Immature natural killer cell (primary cell): ENCODE measurements around the gene RFPL1. TPM values are rescaled to one million over a fixed set of nuclear protein-coding genes. Genes with fewer than 3 reads are reported as not detected.
"Not testable (repeated sequence)": the region's sequence is repeated elsewhere in the genome, so short reads cannot be mapped to it uniquely, and the experiment has no call there.

Experiments used
- DNase-seq, 3 donors: peaks; one replicate each; pipeline ENCODE4 v3.0.0; 2022; ENCODE audit warnings: mixed read lengths in 1 of 3
- H3K27ac Mint-ChIP-seq, 6 donors: one replicate each; pipeline ENCODE4 v1.8.0; 2020; ENCODE audit warnings: mixed read lengths in 6 of 6, mild to moderate bottlenecking in 5 of 6, inconsistent platforms in 4 of 6, moderate library complexity in 3 of 6
- H3K27me3 Mint-ChIP-seq, 3 donors: one replicate each; pipeline ENCODE4 v1.8.0; 2020 to 2021; ENCODE audit warnings: low read depth in 3 of 3, mild to moderate bottlenecking in 3 of 3, mixed read lengths in 3 of 3, moderate library complexity in 3 of 3, inconsistent platforms in 1 of 3
- H3K36me3 Mint-ChIP-seq, 3 donors: one replicate each; pipeline ENCODE4 v1.8.0; 2020; ENCODE audit warnings: mixed read lengths in 3 of 3, inconsistent platforms in 2 of 3, mild to moderate bottlenecking in 2 of 3
- H3K4me1 Mint-ChIP-seq, 2 donors: one replicate each; pipeline ENCODE4 v1.8.0; 2020; ENCODE audit warnings: inconsistent platforms in 2 of 2, mild to moderate bottlenecking in 2 of 2, mixed read lengths in 2 of 2, moderate library complexity in 1 of 2
- H3K4me3 Mint-ChIP-seq, 5 donors: one replicate each; pipeline ENCODE4 v1.8.0; 2020; ENCODE audit warnings: mild to moderate bottlenecking in 5 of 5, mixed read lengths in 5 of 5, inconsistent platforms in 3 of 5, moderate library complexity in 3 of 5
- H3K9me3 Mint-ChIP-seq, 6 donors: one replicate each; pipeline ENCODE4 v1.8.0; 2020; ENCODE audit warnings: mild to moderate bottlenecking in 6 of 6, mixed read lengths in 6 of 6, inconsistent platforms in 4 of 6, moderate library complexity in 3 of 6
- polyA plus RNA-seq, 3 donors: library from polyadenylated mRNA; unstranded; fragments of 300-500 nt; fragmentation: Illumina TruSeq; gene quantifications; one replicate each; pipeline ENCODE4 v1.2.3, GENCODE V29; 2021

Gene RFPL1
- not detected for polyA plus RNA-seq

DNA sequence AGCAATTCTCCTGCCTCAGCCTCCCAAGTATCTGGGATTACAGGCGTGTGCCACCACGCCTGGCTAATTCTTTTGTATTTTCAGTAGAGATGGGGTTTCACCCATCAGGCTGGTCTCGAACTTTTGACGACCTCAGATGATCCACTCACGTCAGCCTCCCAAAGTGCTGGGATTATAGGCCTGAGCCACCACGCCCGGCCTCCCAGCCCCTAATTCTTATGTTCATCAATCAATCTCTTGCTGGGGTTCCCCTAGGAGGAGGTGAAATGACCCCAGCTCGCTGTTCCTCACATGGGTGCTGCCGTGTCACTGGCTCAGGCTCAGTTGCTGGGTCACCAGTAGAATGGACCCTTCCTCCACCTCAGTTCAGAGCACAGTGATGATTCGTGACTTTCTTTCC lies at the start of gene RFPL1:
Gene RFPL1, plus strand, starts transcription at position 301 of the 400 bp plus-strand sequence.
- H3K9me3 Mint-ChIP-seq, H3K36me3 Mint-ChIP-seq, H3K27ac Mint-ChIP-seq, H3K27me3 Mint-ChIP-seq, DNase-seq, H3K4me3 Mint-ChIP-seq, H3K4me1 Mint-ChIP-seq: not testable (repeated sequence)

DNA sequence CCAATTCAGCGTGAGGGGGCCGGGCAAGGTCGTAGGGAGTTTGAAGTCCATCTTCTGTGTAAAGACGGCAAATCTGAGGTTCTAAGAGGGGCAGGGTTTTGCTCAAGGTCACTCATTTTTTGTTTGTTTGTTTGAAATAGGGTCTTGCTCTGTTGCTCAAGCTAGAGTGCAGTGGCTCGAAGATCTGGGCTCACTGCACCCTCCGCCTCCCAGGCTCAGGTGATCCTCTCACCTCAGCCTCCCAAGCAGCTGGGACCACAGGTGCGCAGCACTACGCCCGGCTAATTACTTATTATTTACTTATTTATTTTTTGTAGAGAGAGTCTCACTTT lies 49.7 kb upstream of the RFPL1 start:
- peak overlapping the region; percentile 86 to 96 (median 94) for H3K27ac Mint-ChIP-seq
- no peaks in the 10 kb centered on the region for H3K36me3 Mint-ChIP-seq
- H3K4me1 Mint-ChIP-seq: peaks cover 32 to 41% of the 10 kb centered on the region in 2 donors
- H3K9me3 Mint-ChIP-seq: no peaks in the 10 kb centered on the region
- DNase-seq: no peak
- peak overlapping the region; percentile 91 to 96 (median 94) for H3K4me3 Mint-ChIP-seq
- H3K27me3 Mint-ChIP-seq: peaks cover 2 to 8% (median 2%) of the 10 kb centered on the region in 3 donors

- peaks cover 25 to 34% of the 10 kb centered on the region in 2 donors for H3K4me1 Mint-ChIP-seq
- no peak overlapping the region for H3K27ac Mint-ChIP-seq
- peaks cover 2 to 6% (median 2%) of the 10 kb centered on the region in 3 donors for H3K27me3 Mint-ChIP-seq
- no peaks in the 10 kb centered on the region for H3K36me3 Mint-ChIP-seq
- no peaks in the 10 kb centered on the region for H3K9me3 Mint-ChIP-seq
- no peak overlapping the region for H3K4me3 Mint-ChIP-seq
- no peak for DNase-seq
Measured at GRCh38 chr22:29390270-29390669, 48.1 kb upstream of the RFPL1 start.

DNA sequence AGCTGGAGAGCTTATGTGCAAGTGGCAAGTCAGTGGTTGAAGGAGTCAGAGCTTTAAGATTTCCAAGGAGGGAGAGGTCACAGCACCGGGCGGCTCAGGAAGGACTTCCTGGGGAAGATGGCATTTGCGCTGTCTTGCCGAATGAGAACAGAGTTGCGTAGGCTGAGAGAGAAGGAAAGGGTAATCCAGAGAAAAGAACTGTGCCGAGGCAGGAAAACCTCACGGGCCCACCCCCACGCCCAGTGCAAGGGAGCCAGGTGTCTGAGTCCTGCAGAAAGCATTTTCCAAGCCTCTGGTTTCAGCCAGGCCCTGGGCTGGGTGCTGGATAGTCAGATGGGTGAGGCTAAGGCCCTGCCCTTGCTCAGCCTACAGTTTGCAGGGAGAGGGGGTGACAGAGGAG lies 46.8 kb upstream of the RFPL1 start:
- no peak overlapping the region for H3K4me3 Mint-ChIP-seq
- DNase-seq: no peak
- peaks cover 14 to 21% of the 10 kb centered on the region in 2 donors for H3K4me1 Mint-ChIP-seq
- H3K9me3 Mint-ChIP-seq: no peaks in the 10 kb centered on the region
- H3K36me3 Mint-ChIP-seq: no peaks in the 10 kb centered on the region
- peaks cover 0 to 6% (median 3%) of the 10 kb centered on the region in 3 donors for H3K27me3 Mint-ChIP-seq
- H3K27ac Mint-ChIP-seq: no peak overlapping the region

- Mint-ChIP-seq H3K4me3 (no peak overlapping the region), H3K36me3 (no peaks in the 10 kb centered on the region), H3K27me3 (peaks cover 0 to 3% (median 3%) of the 10 kb centered on the region in 3 donors), H3K27ac (peak overlapping the region in 1 of 6 donors; percentile 22), H3K9me3 (no peaks in the 10 kb centered on the region), H3K4me1 (peaks cover 3 to 6% of the 10 kb centered on the region in 2 donors)
- DNase-seq: no peak
Measured at GRCh38 chr22:29393019-29393608, 45.3 kb upstream of the RFPL1 start.

- no peaks in the 10 kb centered on the region for H3K4me1 Mint-ChIP-seq
- peak; percentile 46 to 59 (median 53) for DNase-seq
- H3K27ac Mint-ChIP-seq: peak overlapping the region in 1 of 6 donors; percentile 6
- no peak overlapping the region for H3K4me3 Mint-ChIP-seq
- H3K27me3 Mint-ChIP-seq: peaks cover 0 to 6% (median 3%) of the 10 kb centered on the region in 3 donors
- H3K9me3 Mint-ChIP-seq: no peaks in the 10 kb centered on the region
- H3K36me3 Mint-ChIP-seq: no peaks in the 10 kb centered on the region
Measured at GRCh38 chr22:29394931-29395581, 43.3 kb upstream of the RFPL1 start.

DNA sequence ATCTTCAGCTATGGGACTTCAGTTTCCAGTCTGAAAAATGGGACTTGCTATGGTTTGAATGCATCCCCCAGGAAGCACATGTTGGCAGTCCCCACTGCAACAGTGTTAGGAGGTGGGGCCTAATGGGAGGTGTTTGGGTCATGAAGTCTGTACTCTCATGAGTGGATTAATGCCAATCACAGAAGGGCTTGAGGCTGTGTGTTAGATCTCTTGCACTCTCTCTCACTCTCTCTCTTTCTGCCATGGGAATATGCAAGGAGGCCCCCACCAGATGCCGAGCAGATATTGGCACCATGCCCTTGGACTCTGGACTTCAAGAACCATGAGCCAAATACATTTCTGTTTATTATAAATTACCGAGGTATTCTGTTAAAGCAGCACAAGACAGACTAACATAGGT lies 42.3 kb upstream of the RFPL1 start:
- Mint-ChIP-seq H3K27ac (no peak overlapping the region), H3K9me3 (no peaks in the 10 kb centered on the region), H3K4me3 (no peak overlapping the region), H3K36me3 (no peaks in the 10 kb centered on the region), H3K27me3 (peaks cover 0 to 6% (median 3%) of the 10 kb centered on the region in 3 donors), H3K4me1 (no peaks in the 10 kb centered on the region)
- DNase-seq: no peak

DNA sequence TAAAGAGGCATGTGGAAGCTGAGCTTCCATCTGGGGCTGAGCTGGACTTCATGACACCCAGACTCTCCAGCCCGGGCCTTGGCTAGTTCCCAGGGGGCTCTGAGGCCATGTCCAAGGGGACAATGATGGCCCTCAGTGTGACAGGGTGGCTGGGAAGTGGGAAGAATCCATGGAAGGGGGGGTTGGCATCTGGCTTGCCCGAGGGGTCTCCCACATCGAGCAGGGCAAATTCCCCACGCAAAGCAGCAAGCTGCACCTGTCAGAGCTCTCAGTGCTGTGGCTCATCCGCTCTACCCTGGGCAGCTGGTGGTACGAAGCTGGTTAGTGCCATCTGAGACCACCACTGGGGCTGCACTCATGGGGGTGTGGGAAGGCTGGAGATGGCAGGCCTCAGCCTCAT lies 40.6 kb upstream of the RFPL1 start:
- H3K4me3 Mint-ChIP-seq: no peak overlapping the region
- no peak overlapping the region for H3K27ac Mint-ChIP-seq
- no peak for DNase-seq
- H3K27me3 Mint-ChIP-seq: peaks cover 2 to 5% (median 2%) of the 10 kb centered on the region in 3 donors
- H3K36me3 Mint-ChIP-seq: no peaks in the 10 kb centered on the region
- H3K9me3 Mint-ChIP-seq: no peaks in the 10 kb centered on the region
- H3K4me1 Mint-ChIP-seq: no peaks in the 10 kb centered on the region

- peaks cover 1 to 11% (median 4%) of the 10 kb centered on the region in 3 donors for H3K27me3 Mint-ChIP-seq
- no peak overlapping the region for H3K27ac Mint-ChIP-seq
- no peak overlapping the region for H3K4me3 Mint-ChIP-seq
- H3K36me3 Mint-ChIP-seq: no peaks in the 10 kb centered on the region
- H3K4me1 Mint-ChIP-seq: no peaks in the 10 kb centered on the region
- no peak for DNase-seq
- no peaks in the 10 kb centered on the region for H3K9me3 Mint-ChIP-seq
Measured at GRCh38 chr22:29400576-29400975, 37.8 kb upstream of the RFPL1 start.

- H3K9me3 Mint-ChIP-seq, H3K4me1 Mint-ChIP-seq, DNase-seq, H3K27me3 Mint-ChIP-seq, H3K4me3 Mint-ChIP-seq, H3K27ac Mint-ChIP-seq, H3K36me3 Mint-ChIP-seq: not testable (repeated sequence)
Measured at GRCh38 chr22:29401538-29401937, 36.8 kb upstream of the RFPL1 start.

DNA sequence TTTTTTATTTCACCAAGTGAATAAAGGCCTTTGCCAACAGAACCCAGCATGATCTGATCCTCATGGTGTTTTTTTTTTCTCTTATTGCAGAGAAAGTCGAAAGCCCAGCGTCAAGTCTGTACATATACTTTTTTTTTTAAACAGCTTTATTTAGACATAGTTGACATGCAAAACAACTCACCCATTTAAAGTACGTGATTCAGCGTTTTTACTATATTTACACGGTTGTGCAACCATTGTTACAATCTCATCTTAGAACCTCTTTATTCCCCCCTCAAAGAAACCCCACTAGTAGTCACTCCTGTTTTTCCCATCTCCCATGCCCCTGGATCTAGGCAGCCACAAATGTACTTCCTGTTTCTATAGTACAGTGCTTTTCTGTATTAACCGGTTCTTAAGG lies 29.4 kb upstream of the RFPL1 start:
- Mint-ChIP-seq H3K36me3 (no peaks in the 10 kb centered on the region), H3K27ac (no peak overlapping the region), H3K4me1 (peaks cover under 1 to 2% of the 10 kb centered on the region in 2 donors), H3K4me3 (no peak overlapping the region), H3K27me3 (peaks cover 0 to 6% (median 3%) of the 10 kb centered on the region in 3 donors), H3K9me3 (no peaks in the 10 kb centered on the region)
- DNase-seq: no peak

- H3K27me3 Mint-ChIP-seq, DNase-seq, H3K36me3 Mint-ChIP-seq, H3K4me3 Mint-ChIP-seq, H3K9me3 Mint-ChIP-seq: not testable (repeated sequence)
- H3K27ac Mint-ChIP-seq: peak overlapping the region in 1 of 6 donors; percentile 1
- H3K4me1 Mint-ChIP-seq: peaks cover 16 to 18% of the 10 kb centered on the region in 2 donors
Measured at GRCh38 chr22:29411569-29412211, 26.7 kb upstream of the RFPL1 start.

- peaks cover 16 to 18% of the 10 kb centered on the region in 2 donors for H3K4me1 Mint-ChIP-seq
- H3K36me3 Mint-ChIP-seq, H3K27me3 Mint-ChIP-seq, H3K4me3 Mint-ChIP-seq, H3K9me3 Mint-ChIP-seq, H3K27ac Mint-ChIP-seq: not testable (repeated sequence)
- peak in 2 of 3 donors; percentile 15 to 20 for DNase-seq
Measured at GRCh38 chr22:29412772-29413171, 25.6 kb upstream of the RFPL1 start.

DNA sequence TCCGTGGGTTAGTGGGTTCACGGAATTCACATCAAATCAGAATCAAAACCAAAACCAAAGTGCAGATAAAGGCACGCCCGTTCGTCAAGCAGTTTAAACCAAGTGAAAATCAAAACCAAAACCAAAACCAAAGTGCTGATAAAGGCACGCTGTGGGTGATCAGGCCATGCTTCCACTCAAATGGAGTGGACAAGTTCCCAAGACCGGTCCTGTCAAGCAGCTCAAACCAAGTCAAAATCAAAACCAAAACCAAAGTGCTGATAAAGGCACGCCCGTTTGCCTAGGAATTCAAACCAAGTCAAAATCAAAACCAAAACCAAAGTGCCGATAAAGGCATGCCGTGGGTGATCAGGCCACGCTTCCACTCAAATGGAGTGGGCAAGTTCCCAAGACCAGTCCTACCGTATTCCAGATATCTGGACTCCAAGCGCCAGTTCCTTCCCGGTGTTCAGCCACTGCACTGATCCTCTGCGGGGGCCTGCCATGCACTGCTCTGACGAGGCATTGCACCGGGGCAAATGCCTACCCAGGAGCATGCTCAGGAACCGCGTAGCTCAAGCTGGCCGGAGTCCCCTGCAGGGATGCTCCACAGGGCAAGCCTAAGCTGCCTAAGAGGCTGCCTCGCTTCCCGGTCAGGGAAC lies 23.3 kb upstream of the RFPL1 start:
- DNase-seq: peak; percentile 69 to 72 (median 70)
- Mint-ChIP-seq H3K4me3 (peak overlapping the region; percentile 86 to 97 (median 92)), H3K27ac (peak overlapping the region; percentile 89 to 98 (median 94)), H3K4me1 (peaks cover 16 to 18% of the 10 kb centered on the region in 2 donors)
- H3K9me3 Mint-ChIP-seq, H3K27me3 Mint-ChIP-seq, H3K36me3 Mint-ChIP-seq: not testable (repeated sequence)
